ENCODE data around the gene CILP2.
A peak's percentile ranks its signal among the peaks of the same experiment; 100 is the strongest.

CILP2 gene

DNA sequence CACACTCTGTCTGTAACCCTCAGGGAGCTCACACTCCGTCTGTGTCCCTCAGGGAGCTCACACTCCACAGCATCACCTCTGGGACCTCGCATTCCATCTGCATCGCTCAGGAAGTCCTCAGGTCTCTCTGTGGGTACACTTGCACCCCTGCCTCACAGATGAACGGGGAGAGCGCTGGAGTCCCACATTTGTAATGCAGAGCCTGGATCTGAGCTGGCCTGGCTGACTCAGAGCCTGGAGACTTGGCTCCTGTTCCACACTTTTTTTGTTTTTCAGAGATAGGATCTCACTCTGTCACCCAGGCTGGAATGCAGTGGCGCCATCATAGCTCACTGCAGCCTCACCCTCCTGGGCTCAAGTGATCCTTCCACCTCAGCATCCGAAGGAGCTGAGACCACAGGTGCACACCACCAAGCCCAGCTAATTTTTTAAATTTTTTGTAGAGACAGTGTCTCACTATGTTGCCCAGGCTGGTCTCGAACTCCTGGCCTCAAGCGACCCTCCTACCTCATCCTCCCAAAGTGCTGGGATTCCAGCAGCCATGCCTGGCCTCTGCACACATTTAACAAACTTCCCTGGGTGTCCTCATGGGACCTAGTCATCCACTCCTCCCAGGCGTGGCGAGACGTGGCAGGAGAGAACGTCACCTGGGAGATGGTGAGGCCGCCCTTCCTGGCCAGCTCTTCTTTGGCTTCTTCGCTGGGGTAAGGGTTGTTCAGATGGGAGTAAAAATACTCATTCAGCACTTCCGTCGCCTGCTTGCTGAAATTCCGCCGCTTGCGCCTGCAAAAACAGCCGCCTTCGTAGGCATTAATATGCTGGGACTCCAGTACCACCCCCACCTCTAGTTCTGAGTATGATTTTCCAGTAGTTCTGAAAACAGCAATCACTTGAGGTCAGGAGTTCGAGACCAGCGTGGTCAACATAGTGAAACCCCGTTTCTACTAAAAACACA lies 31.0 kb downstream of the CILP2 start:
- DNase-seq (ENCODE audit: insufficient read length, low spot score) (peak; percentile 81), FAIRE-seq (no peak)
- TF ChIP-seq POLR2A (IDR thresholded peaks at IDR 0.05; ENCODE audit: low read depth, low read length), result no peak

DNA sequence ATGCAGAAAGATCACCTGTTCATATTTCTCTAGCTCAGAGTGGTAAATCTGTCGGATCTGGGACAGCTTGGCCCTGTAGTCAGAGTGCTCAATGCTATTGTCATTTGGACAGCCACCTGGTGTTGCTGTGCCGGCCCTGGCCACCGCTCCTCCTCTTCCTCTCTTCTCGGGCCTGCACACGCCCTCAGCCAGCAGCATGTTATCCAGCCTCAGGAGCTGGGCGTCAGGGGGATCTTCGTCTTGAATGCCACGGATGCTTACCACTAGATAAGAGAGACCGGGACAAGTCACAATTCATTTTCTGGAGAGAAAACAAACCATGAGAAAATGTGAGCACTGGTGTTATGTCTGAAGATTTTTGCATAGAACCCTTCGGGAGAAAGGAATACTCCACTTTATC lies 32.5 kb downstream of the CILP2 start:
- no peak for FAIRE-seq
- no peak for DNase-seq (ENCODE audit: insufficient read length, low spot score)
- no peak for TF ChIP-seq POLR2A (IDR thresholded peaks at IDR 0.05; ENCODE audit: low read depth, low read length)

- FAIRE-seq, result no peak
- no peak for DNase-seq (ENCODE audit: insufficient read length, low spot score)
- no peak for TF ChIP-seq POLR2A (IDR thresholded peaks at IDR 0.05; ENCODE audit: low read depth, low read length)
Measured at GRCh38 chr19:19571071-19571786, 33.2 kb downstream of the CILP2 start.

- TF ChIP-seq POLR2A (IDR thresholded peaks at IDR 0.05; ENCODE audit: low read depth, low read length), result no peak
- FAIRE-seq (no peak), DNase-seq (ENCODE audit: insufficient read length, low spot score) (no peak)
Measured at GRCh38 chr19:19575411-19575810, 37.3 kb downstream of the CILP2 start.

DNA sequence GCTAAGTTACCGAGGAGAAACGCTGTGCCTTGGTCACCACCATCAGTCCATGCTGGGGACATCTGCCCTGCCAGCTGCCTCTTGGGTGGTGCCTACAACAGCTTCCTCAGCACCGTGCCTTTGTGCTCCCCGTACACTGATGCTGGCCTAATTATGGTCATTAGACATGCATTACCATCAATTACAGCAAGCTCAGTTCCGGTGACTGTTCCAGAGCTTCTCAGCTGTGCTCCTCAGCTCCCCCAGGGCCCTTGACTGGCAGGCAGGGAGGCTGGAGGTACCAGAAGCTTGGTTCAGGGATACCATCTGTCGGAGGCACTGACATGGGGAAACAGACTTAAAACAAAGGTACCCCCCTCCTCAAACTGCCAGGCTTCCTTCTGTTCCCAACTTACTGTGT lies 40.2 kb downstream of the CILP2 start:
- TF ChIP-seq POLR2A (IDR thresholded peaks at IDR 0.05; ENCODE audit: low read depth, low read length), result no peak
- FAIRE-seq, result no peak
- DNase-seq (ENCODE audit: insufficient read length, low spot score), result no peak

DNA sequence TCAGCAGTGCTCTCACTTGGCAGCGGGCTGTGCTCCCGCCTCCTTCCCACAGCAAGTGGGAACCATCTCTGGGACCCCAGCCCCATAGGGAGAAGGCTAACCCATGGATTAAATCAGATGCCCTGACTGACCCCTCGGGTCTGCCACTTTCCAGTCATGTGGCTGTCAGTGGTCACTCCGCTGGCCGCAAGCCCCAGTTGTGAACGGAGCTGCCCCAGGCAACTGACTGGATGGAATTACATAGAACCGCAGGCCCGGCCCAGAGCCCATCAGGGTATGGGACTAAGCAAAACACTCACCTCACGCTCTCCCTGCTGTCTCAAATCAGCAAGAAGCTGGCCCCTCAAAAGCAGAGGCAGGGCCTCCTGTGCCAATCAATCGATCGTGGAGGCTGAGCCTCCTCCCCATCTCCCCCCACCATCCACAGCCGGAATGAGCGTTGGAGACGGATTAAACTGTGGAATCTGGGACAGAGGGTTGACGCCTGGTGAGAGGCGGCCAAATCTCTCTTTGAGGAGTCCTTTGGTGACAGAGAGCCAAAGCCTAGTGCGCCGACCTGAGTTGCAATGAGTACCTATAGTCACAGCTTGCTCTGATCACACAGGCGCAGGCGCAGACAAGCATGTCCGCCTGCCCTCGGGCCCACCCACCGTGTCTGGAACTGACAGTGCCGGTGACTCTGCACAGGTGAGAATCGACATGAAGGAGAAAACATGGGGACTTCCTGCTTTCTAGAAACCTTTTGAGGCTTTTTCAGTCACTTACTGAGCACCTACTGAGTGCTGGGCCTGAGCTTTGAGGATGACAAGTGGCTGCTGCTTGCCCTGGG lies 41.7 kb downstream of the CILP2 start:
- no peak for TF ChIP-seq POLR2A (IDR thresholded peaks at IDR 0.05; ENCODE audit: low read depth, low read length)
- FAIRE-seq (no peak), DNase-seq (ENCODE audit: insufficient read length, low spot score) (no peak)

DNA sequence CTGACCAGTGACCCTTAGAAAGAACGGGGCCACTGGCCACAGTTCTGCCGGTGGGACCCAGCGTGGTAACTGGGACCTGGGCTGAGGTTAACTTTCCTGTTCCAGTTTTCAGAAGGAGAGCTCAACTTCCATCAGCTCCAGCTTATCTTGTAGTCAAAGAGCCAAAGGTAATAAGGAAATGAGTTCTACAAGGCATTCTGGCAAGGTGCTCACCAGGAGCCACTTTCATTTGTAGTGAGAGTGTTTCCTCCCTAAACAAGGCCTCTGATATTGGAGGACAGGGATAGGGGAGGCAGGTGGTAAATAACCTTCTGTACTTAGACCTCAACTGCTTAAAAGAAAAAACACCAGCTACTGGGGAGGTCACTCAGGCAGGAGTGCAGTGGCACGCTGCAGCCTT lies 42.4 kb downstream of the CILP2 start:
- FAIRE-seq, result no peak
- TF ChIP-seq POLR2A (IDR thresholded peaks at IDR 0.05; ENCODE audit: low read depth, low read length), result no peak
- no peak for DNase-seq (ENCODE audit: insufficient read length, low spot score)

DNA sequence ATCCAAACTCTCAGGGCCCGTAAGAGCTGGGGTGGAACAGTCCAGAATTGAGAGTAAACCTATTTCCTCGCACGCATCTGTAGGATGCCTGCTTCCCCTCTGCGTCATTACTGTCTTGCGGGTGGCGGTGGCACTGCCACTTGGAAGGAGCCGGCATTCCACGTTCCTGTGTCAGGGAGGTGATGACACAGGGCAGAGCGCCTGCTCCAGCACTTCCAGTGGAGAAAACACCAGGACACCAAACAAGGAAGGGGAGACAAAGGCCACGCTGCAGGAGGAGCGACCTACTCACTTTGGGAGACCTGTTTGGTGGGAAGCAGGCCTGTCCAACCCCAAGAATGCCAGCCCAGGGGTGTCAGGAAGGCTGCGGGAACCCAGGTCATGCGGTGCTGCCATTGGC lies 43.3 kb downstream of the CILP2 start:
- FAIRE-seq (no peak), DNase-seq (ENCODE audit: insufficient read length, low spot score) (no peak)
- TF ChIP-seq POLR2A (IDR thresholded peaks at IDR 0.05; ENCODE audit: low read depth, low read length), result no peak

DNA sequence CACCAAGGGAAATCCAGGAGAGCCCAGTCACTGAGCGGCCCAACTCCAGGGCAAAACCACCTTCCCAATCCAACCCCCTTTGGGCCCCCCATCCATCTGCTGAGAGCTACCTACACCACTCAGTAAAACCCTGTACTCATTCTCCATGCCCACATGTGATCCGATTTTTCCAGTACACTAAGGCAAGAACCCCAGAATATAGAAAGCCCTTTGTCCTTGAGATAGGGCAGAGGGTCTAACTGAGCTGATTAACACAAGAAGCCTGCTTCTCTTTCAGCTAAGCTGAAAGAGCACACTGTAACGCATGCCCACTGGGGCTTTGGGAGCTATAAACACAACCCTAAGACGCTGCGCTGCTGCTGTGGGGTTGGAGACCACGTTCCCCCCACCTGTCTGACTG lies 44.4 kb downstream of the CILP2 start:
- no peak for DNase-seq (ENCODE audit: insufficient read length, low spot score)
- no peak for TF ChIP-seq POLR2A (IDR thresholded peaks at IDR 0.05; ENCODE audit: low read depth, low read length)
- FAIRE-seq, result no peak

DNA sequence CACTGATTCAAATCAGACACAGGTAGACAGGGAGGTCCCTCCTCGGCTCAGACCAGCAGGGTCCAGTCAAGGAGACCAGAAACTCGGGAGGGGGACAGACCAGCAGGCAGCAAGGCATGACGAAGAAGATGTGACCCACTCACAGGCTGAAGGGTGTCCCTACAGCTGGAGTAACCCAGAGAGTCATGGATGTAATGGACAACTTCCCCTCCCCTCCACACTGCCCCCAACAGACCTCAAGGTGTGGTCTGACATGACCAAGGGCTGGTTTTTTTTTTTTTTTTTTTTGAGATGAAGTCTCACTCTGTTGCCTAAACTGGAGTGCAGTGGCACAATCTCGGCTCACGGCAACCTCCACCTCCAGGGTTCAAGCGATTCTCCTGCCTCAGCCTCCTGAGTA lies 46.3 kb downstream of the CILP2 start:
- FAIRE-seq (no peak), DNase-seq (ENCODE audit: insufficient read length, low spot score) (no peak)
- no peak for TF ChIP-seq POLR2A (IDR thresholded peaks at IDR 0.05; ENCODE audit: low read depth, low read length)

DNA sequence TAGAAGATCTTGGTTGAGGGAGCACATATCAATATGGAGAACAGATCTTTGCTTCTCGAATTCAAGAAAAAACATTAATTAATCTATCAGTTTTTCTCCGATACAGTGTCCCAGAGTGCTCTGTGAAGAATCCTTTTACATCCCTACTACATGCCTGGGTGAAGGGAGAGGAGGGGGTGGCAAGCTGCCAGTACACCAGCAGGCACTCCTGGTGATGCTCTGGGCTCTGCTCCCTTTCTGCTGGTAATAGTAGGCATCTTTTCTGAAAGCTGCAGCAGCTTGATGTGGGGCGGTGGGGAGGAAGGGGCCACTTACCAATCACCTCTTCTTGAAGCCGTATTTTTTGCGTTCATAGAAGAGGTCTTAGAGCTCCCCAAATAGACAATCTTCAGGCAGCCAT lies 49.7 kb downstream of the CILP2 start:
- FAIRE-seq, result no peak

DNA sequence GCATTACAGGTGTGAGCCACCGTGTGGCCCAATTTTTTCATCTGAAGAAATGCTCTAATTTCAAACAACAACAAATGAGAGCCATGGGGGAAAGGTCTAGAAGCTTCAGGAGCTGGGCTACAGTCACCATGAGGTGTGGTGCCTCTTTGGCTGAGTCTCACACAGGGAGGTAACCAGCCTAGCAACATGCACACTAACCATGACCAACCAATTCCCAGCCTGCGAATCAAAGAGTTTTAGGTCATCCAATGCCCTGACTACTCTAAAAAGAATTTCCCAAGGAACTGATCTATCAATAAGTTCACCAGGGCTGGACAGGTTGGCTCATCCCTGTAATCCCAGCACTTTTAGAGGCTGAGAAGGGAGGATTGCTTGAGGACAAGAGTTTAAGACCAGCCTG lies 50.5 kb downstream of the CILP2 start:
- DNase-seq (ENCODE audit: insufficient read length, low spot score), result peak; percentile 41
- TF ChIP-seq POLR2A (IDR thresholded peaks at IDR 0.05; ENCODE audit: low read depth, low read length), result no peak
- FAIRE-seq, result no peak

More for the DNA sequence above, 49.7 kb downstream of the CILP2 start:
- TF ChIP-seq POLR2A (IDR thresholded peaks at IDR 0.05; ENCODE audit: low read depth, low read length), result no peak
- no peak for DNase-seq (ENCODE audit: insufficient read length, low spot score)

DNA sequence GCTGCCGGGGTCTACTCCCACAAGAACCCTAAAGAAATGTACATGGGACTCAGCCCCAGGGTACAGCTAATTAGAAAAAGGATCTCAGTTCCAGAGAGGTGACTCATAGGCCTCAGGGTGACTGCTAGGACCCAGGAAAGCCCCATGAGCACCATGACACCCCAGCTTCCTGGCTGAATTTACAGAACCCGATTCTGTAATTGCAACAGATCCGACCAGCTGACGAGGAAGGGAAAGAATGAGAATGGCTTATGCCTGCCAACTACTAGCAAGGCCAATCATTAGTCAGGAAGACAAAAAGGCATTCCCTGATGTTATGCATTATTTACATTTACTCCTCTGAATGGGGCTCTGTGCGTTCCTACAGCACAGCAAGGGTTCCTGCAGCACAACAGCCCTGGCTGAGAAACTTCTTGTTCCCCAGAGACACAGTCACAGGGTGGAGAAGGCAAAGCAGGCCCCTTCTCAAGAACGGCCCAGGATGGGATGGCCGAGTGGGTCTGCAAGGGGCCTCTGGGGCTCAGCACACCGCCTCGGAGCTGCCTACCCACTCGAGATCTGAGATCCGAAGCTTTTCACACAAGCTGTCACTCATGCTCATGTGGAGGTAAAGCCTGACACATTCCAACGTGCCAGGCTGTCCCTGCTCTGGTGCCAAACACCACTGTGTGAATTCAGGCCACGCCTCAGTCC lies 53.2 kb downstream of the CILP2 start:
- DNase-seq (ENCODE audit: insufficient read length, low spot score) (peak; percentile 92), FAIRE-seq (peak; percentile 78)
- TF ChIP-seq POLR2A (IDR thresholded peaks at IDR 0.05; ENCODE audit: low read depth, low read length), result no peak

Data from H54 (cell line).